GM19351 (cell line): ENCODE results near the gene ABCC12.

ENCODE experiments used
- ATAC-seq: cut with Tn5 transposase; IDR thresholded peaks from one replicate; pipeline ENCODE4 v1.9.1; 2021; ENCODE audit warnings: mild to moderate bottlenecking, moderate library complexity; ENCODE audit not compliant: unreplicated experiment

ABCC12 gene

GRCh38 chr16:48133455-48134211 is 22.2 kb downstream of the ABCC12 start:
- ATAC-seq, result no peak

DNA sequence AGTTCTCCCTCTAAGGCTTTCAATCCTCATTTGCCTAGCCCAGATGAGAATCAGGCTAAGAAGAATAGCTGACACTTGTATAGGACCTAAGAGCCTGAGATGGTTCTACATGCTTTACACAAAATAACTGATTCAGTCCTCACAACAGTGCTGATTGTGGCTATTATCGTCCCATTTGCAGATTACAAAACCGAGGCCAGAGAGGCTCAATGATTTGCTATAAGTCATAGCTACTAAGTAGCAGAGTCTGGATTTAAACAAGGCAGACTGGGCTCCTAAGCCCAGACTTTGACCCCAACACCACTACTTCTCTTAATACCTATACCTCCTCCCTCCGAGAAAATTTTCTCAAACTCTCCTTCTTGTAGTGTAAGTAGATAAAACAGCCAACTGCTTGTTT is 23.1 kb downstream of the ABCC12 start:
- ATAC-seq, result no peak

- ATAC-seq, result no peak
Measured at GRCh38 chr16:48131201-48131935, 24.4 kb downstream of the ABCC12 start.

DNA sequence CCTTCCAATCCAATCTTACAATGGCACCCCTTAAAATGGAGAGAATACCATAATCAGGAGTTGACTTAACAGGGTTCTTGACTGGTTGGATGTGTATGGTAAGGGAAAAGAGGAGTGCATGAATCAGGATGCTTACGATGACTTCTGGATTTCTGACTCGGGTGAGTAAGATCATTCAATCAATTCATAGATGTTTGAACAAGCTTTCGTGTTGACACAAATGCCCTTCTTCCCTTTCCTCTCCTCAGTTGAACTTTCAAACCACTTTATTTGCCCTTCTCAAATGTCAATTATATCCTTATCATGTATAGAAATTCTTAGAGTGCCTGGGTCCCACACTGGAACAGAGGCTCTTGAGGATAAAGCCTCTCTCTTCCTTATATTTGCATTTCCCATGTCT is 25.9 kb downstream of the ABCC12 start:
- ATAC-seq, result no peak

GRCh38 chr16:48128769-48129168 is 27.0 kb downstream of the ABCC12 start:
- ATAC-seq, result no peak

- ATAC-seq, result no peak
Measured at GRCh38 chr16:48126801-48127644, 28.8 kb downstream of the ABCC12 start.

DNA sequence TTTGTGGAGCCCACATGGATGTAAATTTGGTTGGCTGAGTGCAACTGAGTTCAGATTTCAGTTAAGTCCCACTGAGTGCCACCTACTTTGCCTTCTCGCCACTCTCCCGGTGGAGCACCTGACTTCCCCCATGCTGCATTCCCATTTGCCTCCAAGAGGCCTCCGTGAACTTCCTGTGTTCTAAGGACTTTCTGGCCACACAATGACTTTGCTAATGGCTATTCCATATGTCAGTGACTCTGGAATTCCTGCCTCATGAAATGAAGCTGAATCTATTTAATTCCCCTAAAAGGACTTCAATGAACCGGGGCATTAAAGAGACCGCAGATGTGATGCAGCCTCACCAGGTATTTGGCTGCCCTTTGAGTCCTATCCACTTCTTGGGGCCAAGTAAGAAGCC is 29.9 kb downstream of the ABCC12 start:
- ATAC-seq, result no peak

DNA sequence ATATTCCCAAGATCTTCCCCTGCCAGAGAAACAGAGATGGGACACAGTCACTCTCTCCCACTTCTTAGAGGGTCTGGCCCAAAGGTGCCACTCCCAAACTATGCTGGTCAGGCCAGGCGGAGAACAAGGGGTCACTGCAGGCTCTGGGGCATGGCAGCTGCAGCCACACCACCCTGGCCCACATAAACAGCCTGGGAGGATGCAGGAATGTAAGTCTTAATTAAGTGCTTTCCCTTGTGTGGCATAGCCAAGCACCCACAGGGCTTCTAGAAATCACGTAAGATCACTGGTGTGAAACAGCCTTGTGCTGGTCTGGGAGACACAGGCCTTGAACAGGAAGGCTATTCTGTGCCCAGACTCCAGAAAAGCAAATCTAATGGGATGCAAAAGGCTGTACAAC is 31.5 kb downstream of the ABCC12 start:
- ATAC-seq, result no peak

GRCh38 chr16:48123104-48123788 is 32.5 kb downstream of the ABCC12 start:
- ATAC-seq, result peak; percentile 89

DNA sequence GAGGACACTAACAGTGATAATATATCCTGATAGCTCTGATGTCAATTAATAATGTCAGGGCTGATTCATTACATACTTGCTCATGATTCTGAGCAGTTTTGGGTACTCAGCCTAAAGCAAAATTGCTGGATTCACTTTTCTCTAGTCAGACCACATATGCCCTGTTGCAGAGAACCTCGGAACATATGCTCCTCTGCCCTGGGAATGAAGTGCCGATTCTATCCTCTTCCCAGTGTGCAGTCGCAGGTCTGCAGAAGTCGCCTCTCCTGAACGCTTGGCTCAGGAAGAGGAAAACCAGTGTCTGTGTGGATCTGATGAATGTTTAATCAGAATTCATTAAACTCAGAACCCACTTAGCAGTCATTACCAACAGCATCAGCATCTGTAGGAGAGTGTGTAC is 34.5 kb downstream of the ABCC12 start:
- ATAC-seq, result no peak

GRCh38 chr16:48118841-48119240 is 37.0 kb downstream of the ABCC12 start:
- no peak for ATAC-seq

- ATAC-seq, result peak; percentile 90
Measured at GRCh38 chr16:48117217-48118105, 38.3 kb downstream of the ABCC12 start.

DNA sequence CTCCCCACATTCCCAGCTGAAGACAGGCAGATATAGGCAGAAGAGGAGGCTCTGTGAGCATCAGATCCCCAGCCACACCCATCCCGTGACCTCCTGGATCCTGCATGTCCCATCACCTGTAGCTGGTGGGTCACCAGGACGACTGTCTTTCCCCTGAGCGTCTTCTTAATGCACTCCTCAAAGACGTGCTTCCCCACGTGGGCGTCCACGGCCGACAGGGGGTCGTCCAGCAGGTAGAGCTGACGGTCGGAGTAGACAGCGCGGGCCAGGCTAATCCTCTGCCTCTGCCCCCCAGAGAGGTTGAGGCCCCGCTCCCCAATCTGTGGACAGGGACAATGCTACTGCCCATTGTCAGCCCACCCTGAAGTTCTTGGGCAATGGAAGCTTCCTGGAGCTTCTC is 40.5 kb downstream of the ABCC12 start:
- no peak for ATAC-seq

DNA sequence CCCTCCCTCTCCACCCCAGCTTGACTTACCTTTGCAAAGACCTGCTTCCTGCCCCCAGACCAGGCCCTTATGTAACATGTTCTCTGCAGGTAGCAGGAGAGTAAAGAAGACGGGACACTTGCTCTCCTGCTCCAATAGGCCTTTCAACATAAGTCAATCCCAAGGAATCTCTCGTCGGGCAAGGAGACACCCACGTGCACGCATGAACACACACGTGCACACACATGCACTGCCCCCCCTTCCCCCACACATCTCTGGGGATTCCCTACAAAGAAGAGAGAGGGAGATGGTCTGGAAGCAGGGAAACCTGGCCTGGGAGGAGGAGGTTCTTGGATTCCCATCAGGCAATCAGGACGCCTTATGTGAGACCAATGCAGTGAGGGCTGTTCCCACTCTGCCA is 41.4 kb downstream of the ABCC12 start:
- ATAC-seq, result no peak

- ATAC-seq, result no peak
Measured at GRCh38 chr16:48113471-48113870, 42.3 kb downstream of the ABCC12 start.

- ATAC-seq, result no peak
Measured at GRCh38 chr16:48113001-48113400, 42.8 kb downstream of the ABCC12 start.

DNA sequence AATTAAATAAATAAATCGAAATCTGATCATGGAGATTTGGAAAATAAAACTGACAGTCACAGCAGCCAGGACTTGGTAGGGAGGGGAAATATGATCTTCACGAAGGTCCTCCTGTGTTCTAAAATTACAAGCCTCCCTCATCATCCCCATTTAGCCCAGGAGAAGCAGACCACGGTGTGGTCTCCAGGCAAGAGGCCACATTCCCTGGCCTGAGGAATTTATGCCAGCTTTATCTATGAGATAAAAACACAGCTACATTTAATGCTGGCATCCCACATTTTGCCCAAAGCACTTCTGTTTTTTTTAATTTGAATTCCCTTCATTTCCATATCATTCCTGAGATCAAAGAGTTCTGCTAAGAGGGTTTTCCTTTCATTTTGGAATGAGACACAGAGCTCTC is 43.2 kb downstream of the ABCC12 start:
- no peak for ATAC-seq

GRCh38 chr16:48110982-48111381 is 44.8 kb downstream of the ABCC12 start:
- ATAC-seq, result peak; percentile 74

DNA sequence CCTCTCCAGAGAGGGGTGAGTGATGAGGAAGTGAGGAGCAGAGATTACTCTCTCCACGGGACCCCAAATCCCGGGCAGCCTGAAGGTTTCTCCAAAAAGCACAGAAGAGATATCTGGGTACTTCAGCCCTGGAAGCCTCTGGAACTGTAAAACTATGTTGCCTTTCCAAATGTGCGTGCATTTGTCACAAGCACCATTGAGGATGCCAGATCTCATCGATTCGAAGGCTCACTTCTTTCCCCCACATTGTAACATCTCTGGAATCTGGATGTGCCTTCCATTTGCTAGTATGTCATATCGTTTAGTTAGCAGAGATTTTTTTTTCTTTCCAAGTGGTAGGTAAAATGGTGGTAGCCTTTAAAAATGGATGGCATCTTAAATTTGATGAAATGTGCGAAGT is 45.8 kb downstream of the ABCC12 start:
- no peak for ATAC-seq

- ATAC-seq, result no peak
Measured at GRCh38 chr16:48109475-48109874, 46.3 kb downstream of the ABCC12 start.
